DOHH2 (cell line): ENCODE data around the gene STX12.

ENCODE experiments used
- H3F3A ChIP-seq: fragments of 200-600 bp; sonication (generic), shearing (Covaris generic); 2 replicates; pipeline ENCODE4 v1.6.0; 2016; ENCODE audit warnings: antibody characterized with exemption, mild to moderate bottlenecking; ENCODE audit not compliant: control insufficient read depth, insufficient read depth
- H3K27ac ChIP-seq: fragments of 200-600 bp; sonication (generic); 2 replicates; pipeline ENCODE4 v1.5.1; 2014; ENCODE audit warnings: low read depth, mild to moderate bottlenecking, low read length, moderate library complexity
- H3K27me3 ChIP-seq: fragments of 200-600 bp; sonication (generic); 2 replicates; pipeline ENCODE4 v1.6.1; 2014; ENCODE audit warnings: mild to moderate bottlenecking, low read length, mixed read lengths; ENCODE audit not compliant: control insufficient read depth
- H3K36me3 ChIP-seq: fragments of 200-600 bp; sonication (generic); 2 replicates; pipeline ENCODE4 v1.6.1; 2014; ENCODE audit warnings: mild to moderate bottlenecking, low read length, moderate library complexity, mixed read lengths; ENCODE audit not compliant: control insufficient read depth
- H3K4me1 ChIP-seq: fragments of 200-600 bp; sonication (generic); 2 replicates; pipeline ENCODE4 v1.6.1; 2014; ENCODE audit warnings: mild to moderate bottlenecking, low read length, mixed read lengths; ENCODE audit not compliant: control insufficient read depth
- H3K4me2 ChIP-seq: fragments of 200-600 bp; sonication (generic); 2 replicates; pipeline ENCODE4 v1.6.0; 2014; ENCODE audit warnings: mild to moderate bottlenecking, low read length, moderate library complexity
- H3K4me3 ChIP-seq: fragments of 200-600 bp; sonication (generic); 2 replicates; pipeline ENCODE4 v1.5.1; 2014; ENCODE audit warnings: mild to moderate bottlenecking, low read length, mixed read lengths
- H3K79me2 ChIP-seq: fragments of 200-600 bp; sonication (generic); 2 replicates; pipeline ENCODE4 v1.6.1; 2014; ENCODE audit warnings: mild to moderate bottlenecking, low read length, mixed read lengths; ENCODE audit not compliant: control insufficient read depth
- H3K9me2 ChIP-seq: fragments of 200-600 bp; sonication (generic); replicated peaks from 2 replicates; pipeline ENCODE4 v1.6.1; 2014; ENCODE audit warnings: mild to moderate bottlenecking, low read length, mixed read lengths; ENCODE audit not compliant: control insufficient read depth
- H3K9me3 ChIP-seq: fragments of 200-600 bp; sonication (generic); 2 replicates; pipeline ENCODE4 v1.6.1; 2014; ENCODE audit warnings: antibody characterized with exemption, low read length, mixed read lengths; ENCODE audit not compliant: control insufficient read depth, insufficient read depth
- H4K20me1 ChIP-seq: fragments of 200-600 bp; sonication (generic); 2 replicates; pipeline ENCODE4 v1.6.0; 2014; ENCODE audit warnings: low read depth, mild to moderate bottlenecking, antibody characterized with exemption, low read length, moderate library complexity; ENCODE audit not compliant: control insufficient read depth, insufficient read depth
- EZH2phosphoT487 ChIP-seq: fragments of 200-600 bp; sonication (generic); IDR thresholded peaks from 2 replicates; pipeline ENCODE4 v1.6.1; 2017; ENCODE audit warnings: borderline replicate concordance, mild to moderate bottlenecking, antibody characterized with exemption, low read length, moderate library complexity, mixed read lengths
- TF ChIP-seq, protein P1 (sequence below): fragments of 200-600 bp; sonication (generic); IDR thresholded peaks from one replicate; pipeline ENCODE4 v1.5.1; 2014; ENCODE audit warnings: antibody characterized with exemption, mild to moderate bottlenecking, low read depth, low read length; ENCODE audit not compliant: poor library complexity, severe bottlenecking

The STX12 gene

DNA sequence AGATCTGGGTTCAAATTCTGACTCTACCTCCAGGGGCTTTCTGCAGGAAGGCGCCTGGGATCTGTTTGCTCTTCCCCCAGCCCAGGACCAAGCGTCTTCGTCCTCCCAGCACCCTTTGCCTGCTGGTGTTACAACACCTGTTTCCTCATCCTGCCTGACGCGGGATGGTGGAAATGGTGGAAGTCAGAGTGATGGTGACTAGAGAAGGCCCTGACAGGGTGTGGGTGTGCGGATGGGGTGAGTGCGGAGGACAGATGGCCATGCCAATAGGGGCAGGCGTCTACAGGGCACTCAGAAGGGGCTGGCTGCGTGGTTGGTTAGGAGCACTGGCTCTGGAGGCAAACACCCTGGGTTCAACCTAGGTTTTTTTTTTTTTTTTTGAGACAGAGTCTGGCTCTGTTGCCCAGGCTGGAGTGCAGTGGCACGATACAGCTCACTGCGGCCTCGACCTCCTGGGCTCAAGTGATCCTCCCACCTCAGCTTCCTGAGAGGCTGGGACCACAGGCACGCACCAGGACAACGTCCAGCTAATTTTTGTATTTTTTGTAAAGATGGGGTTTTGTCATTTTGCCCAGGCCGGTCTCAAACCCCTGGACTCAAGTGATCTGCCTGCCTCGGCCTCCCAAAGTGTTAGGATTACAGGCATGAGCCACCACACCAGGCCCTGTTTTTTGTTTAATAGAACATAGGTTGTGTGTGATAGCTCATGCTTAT lies 100.8 kb downstream of the STX12 start:
- H3F3A ChIP-seq, result peaks cover 15% of the 10 kb centered on the region
- H3K4me2 ChIP-seq, result peak overlapping the region; percentile 88
- H3K4me1 ChIP-seq, result peaks cover 58% of the 10 kb centered on the region
- no peaks in the 10 kb centered on the region for H4K20me1 ChIP-seq
- no peaks in the 10 kb centered on the region for H3K27me3 ChIP-seq
- H3K27ac ChIP-seq, result no peak overlapping the region
- no peaks in the 10 kb centered on the region for H3K79me2 ChIP-seq
- no peaks in the 10 kb centered on the region for H3K9me3 ChIP-seq
- no peaks in the 10 kb centered on the region for H3K9me2 ChIP-seq
- H3K4me3 ChIP-seq, result peak overlapping the region; percentile 75
- TF ChIP-seq, protein P1, sequence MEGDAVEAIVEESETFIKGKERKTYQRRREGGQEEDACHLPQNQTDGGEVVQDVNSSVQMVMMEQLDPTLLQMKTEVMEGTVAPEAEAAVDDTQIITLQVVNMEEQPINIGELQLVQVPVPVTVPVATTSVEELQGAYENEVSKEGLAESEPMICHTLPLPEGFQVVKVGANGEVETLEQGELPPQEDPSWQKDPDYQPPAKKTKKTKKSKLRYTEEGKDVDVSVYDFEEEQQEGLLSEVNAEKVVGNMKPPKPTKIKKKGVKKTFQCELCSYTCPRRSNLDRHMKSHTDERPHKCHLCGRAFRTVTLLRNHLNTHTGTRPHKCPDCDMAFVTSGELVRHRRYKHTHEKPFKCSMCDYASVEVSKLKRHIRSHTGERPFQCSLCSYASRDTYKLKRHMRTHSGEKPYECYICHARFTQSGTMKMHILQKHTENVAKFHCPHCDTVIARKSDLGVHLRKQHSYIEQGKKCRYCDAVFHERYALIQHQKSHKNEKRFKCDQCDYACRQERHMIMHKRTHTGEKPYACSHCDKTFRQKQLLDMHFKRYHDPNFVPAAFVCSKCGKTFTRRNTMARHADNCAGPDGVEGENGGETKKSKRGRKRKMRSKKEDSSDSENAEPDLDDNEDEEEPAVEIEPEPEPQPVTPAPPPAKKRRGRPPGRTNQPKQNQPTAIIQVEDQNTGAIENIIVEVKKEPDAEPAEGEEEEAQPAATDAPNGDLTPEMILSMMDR, result no peak
- no peak for TF ChIP-seq EZH2phosphoT487
- no peaks in the 10 kb centered on the region for H3K36me3 ChIP-seq
